ENCODE data around the gene AGRN.
"Not testable (repeated sequence)": the region's sequence is repeated elsewhere in the genome, so short reads cannot be mapped to it uniquely, and the experiment has no call there.

The AGRN gene

GRCh38 chr1:1017397-1018320, 2.3 kb upstream of the AGRN start:
- not testable (repeated sequence) for DNase-seq (ENCODE audit: insufficient read length, low spot score); FAIRE-seq

DNA sequence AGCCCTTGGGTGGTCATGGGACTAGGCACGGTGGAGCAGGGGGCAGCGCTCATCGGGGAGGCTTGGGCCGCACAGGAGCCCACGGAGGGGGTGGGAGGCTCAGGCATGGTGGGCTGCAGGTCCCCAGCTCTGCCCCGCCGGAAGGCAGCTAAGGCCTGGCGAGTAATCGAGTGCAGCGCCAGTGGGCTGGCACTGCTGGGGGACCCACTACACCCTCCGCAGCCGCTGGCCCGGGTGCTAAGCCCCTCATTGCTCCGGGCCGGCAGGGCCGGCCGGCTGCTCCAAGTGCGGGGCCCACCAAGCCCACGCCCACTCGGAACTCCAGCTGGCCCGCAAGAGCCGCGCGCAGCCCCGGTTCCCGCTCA, 1.6 kb upstream of the AGRN start:
- not testable (repeated sequence) for FAIRE-seq; DNase-seq (ENCODE audit: insufficient read length, low spot score)

GRCh38 chr1:1019122-1019999, 559 bp upstream of the AGRN start:
- peak; percentile 84 for FAIRE-seq
- DNase-seq (ENCODE audit: insufficient read length, low spot score), result peak; percentile 86

GRCh38 chr1:1020415-1021009, 592 bp downstream of the AGRN start:
- DNase-seq (ENCODE audit: insufficient read length, low spot score), result no peak
- FAIRE-seq, result no peak

DNA sequence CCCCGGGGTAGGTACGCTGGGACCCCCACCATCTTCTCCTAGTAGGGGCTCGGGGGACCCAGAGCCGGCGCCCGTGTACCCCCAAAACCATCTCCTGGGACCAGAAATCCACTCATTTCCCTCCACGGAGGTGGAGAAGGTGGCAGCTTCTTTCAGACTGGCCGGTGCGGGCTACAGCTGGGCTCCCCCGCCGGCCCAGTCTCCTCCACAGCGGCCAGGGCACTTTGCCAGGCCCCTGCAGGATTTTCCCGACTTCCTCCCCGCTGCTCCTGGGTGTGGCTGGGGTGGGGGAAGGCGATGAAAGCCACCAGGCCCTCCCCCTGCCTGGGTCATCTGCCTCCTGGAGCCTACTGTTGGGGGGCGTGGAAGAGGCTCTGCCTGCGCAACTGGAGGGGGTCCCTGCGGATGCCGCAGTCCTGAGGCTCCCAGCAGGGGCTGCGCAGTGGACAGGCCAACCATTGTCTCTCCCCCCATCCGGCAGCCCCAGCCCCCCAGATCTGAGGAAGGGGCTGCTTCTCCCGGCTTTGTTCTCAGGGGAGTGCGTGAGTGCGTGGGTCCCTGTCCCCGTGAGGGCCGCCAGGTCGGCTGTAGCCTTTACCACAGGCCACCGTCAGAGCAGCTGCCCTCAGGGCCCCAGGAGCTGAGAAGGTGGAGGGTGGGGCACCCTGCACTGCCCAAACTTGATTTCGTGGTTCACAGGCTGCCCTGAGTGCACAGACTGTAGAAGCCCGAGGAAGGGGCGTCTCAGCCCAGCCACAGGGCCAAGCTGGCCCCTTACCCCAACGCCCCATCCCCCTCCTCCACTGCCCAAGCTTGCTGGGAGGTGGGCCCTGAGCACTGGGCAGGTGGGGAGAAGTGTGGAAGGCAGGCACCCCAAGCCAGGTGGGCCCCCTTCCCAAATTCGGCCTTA, 1.3 kb downstream of the AGRN start:
- no peak for FAIRE-seq

GRCh38 chr1:1021920-1022259, 2.0 kb downstream of the AGRN start:
- no peak for DNase-seq (ENCODE audit: insufficient read length, low spot score)
- no peak for FAIRE-seq

More for the DNA sequence above, 1.3 kb downstream of the AGRN start:
- no peak for DNase-seq (ENCODE audit: insufficient read length, low spot score)

DNA sequence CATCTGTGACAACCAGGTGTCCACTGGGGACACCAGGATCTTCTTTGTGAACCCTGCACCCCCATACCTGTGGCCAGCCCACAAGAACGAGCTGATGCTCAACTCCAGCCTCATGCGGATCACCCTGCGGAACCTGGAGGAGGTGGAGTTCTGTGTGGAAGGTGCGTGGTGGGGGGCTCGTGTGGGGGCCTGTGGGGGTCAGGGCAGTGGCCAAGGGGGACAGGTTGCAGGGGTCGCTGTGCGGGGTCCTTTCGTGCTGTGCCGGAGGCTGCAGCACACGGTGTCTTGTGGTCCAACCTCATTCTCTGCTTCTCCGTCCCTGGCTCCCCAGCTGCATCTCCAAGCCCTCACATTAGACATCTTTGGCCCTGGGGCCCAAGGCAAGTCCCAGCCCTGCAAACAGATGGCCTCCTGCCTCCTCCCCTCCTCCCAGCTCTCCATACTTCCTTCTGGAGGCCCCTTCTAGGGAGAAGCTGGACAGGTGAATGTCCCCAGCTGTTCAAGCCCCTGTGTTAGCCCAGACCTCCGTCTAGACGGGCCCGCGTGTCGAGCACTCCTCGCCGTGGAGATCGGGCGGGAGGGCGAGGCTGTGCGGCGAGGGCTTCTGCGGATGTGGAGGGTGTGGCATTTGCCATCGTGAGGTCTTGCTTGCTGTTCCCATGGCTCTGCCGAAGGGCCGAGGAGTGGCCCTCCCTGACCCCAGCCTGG, 2.5 kb downstream of the AGRN start:
- no peak for FAIRE-seq

GRCh38 chr1:1023700-1024099, 3.8 kb downstream of the AGRN start:
- DNase-seq (ENCODE audit: insufficient read length, low spot score) (no peak), FAIRE-seq (no peak)

More for the DNA sequence above, 2.5 kb downstream of the AGRN start:
- DNase-seq (ENCODE audit: insufficient read length, low spot score), result no peak

DNA sequence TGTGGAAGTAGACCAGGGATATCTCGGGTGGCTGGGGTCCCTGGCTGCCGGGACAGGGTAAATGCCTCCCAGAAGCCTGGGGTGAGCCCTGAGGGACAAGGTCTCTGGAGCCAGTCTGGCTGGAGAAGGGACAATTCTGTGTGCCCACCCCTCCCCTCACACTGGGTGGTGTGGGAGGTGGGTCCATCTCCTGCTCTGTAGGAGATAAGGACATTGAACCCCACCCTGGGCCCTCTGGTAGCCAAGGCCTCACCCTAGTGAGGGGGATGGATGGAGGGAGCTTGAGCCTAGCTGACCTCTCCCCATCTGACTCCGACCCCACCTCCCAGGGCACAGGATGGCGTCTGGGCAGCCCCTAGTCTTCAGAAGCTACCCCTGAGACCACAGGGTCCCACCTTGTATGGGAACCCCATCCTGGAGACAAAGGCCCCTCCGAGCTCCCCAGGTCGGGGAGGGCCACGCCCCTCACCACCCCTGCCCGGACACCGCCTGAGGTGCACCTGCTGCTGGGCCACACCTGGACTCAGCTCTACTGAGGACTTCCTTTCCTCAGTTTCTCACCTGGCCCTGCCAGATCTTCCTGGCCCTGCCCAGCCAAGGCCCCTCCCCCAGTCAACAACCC, 4.3 kb downstream of the AGRN start:
- DNase-seq (ENCODE audit: insufficient read length, low spot score) (no peak), FAIRE-seq (no peak)

DNA sequence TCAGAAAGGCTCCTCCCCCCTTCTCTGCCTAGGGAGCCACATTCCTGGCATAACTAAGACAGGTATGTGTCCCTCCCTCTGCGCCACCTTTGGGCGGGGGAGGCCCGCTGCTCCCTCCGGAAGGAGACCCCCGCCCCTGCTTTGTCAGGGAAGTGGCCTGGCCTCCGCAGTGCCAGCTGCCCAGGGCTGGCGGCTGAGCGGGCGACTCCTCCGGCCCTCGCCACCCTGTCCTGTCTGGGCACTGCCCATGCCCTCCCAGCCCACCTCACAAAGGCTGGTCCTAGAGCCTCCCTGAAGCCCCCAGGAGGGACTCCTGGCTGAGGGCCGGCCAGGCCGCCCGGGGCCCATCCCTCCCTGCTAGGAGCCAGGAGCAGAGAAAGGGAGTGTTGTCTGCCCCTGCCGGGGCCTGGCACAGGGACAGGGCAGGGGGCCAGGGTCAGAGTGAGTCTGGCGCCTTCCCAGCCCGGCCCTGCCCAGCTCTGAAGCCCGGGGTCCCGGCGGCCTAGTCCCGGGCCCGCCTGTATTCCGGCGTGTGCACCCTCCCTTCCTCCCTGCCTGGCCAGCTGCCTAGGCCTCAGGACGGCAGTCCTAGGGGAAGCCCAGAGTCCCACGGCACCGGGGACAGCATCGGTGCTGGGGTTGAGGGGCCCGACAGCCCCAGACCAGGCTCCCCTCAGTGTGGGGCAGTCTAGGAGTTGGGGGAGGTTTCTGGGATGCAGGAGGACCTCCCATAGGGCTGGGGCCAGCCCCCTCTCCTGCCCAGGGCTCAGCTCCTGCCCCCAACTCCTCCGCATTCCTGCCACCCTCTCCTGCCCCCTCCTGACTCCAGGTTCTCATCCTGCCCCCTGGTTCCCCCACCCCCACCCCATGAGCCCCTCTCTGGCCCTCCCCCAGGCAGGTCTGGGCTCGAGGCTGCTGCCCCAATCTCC, 5.1 kb downstream of the AGRN start:
- FAIRE-seq (no peak), DNase-seq (ENCODE audit: insufficient read length, low spot score) (no peak)

GRCh38 chr1:1025730-1026129, 5.8 kb downstream of the AGRN start:
- no peak for FAIRE-seq
- DNase-seq (ENCODE audit: insufficient read length, low spot score), result no peak

DNA sequence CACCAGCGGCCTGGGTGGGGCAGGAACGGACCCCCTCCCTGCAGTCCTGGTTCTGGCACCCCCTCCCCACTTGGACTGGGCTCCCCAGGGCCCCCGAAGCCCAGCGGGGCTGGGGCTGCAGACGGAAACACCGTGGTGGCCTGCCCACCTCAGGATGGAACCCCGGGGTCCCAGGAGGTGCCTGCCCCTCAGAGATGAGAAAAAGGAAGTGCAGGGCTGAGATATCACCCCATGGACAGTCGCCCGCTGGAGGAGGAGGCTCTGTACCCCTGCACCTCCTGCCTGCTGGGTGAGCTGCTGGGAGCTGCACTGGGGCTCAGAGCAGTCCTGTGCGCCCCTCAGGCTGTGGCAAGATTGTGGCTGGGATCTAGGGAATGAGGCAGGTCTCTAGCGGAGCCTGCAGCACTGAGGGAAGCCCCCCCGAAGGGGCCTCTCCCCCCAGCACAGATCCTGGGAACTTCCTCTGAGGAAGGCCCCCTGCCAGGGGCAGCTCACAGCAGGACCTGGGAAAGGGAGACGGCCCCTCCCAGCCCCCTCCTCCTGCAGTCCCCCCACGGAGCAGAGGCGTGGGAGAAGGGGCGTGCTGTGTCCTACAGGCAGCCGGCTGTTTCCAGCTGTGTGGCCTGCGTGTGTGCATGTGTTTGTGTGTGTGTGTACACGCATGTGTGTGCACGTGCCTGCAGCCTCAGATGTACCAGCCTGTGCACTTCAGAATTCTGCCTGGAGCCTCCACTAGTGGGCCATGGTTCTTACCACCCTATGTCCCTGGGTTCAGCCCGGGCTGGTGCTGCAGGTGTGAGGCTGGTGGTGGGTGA, 6.9 kb downstream of the AGRN start:
- no peak for FAIRE-seq
- DNase-seq (ENCODE audit: insufficient read length, low spot score), result no peak

- FAIRE-seq, result no peak
- DNase-seq (ENCODE audit: insufficient read length, low spot score), result no peak
Measured at GRCh38 chr1:1027791-1028190, 7.9 kb downstream of the AGRN start.

- not testable (repeated sequence) for DNase-seq (ENCODE audit: insufficient read length, low spot score)
- FAIRE-seq, result peak; percentile 40
Measured at GRCh38 chr1:1030867-1031658, 11.1 kb downstream of the AGRN start.

DNA sequence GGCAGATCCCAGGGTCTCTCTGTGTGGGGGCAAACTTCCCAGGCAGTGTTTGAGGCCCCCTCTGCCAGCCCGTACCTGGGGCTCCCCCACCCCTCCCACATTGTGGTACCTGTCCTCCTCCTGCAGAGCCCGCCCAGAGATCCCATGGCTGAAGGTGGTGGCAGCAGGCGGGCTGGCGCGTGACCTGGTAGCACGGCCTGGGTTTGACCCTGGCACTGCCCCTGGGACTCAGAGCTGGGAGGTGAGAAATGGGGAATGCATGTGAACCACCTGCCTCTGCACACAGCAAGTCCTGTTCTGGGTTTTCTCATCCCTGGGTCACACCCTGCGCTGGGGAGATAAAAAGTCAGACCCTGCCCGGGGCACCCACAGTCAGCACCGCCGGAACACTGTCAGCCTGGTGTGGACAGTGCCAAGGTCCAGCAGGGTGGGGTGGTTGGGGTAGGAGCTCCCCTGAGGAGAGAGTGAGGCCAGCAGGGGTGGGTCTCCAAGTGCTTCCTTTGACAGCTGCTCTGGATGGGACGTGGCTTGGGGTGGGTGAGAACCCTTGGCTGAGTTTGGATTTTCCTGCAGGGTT, 11.8 kb downstream of the AGRN start:
- FAIRE-seq (no peak), DNase-seq (ENCODE audit: insufficient read length, low spot score) (no peak)

- DNase-seq (ENCODE audit: insufficient read length, low spot score) (no peak), FAIRE-seq (no peak)
Measured at GRCh38 chr1:1032424-1032823, 12.5 kb downstream of the AGRN start.

Measured in GM19239 (cell line).